ENCODE measurements around the gene PRRG4. TPM values are rescaled to one million over a fixed set of nuclear protein-coding genes. Genes with fewer than 3 reads are reported as not detected.

PRRG4 gene
- total RNA-seq (2022; extraction: Qiagen RNA extraction; ENCODE audit: low read depth), result 1.5 to 2.4 TPM (median 2.0 TPM) in 5 replicates

DNA sequence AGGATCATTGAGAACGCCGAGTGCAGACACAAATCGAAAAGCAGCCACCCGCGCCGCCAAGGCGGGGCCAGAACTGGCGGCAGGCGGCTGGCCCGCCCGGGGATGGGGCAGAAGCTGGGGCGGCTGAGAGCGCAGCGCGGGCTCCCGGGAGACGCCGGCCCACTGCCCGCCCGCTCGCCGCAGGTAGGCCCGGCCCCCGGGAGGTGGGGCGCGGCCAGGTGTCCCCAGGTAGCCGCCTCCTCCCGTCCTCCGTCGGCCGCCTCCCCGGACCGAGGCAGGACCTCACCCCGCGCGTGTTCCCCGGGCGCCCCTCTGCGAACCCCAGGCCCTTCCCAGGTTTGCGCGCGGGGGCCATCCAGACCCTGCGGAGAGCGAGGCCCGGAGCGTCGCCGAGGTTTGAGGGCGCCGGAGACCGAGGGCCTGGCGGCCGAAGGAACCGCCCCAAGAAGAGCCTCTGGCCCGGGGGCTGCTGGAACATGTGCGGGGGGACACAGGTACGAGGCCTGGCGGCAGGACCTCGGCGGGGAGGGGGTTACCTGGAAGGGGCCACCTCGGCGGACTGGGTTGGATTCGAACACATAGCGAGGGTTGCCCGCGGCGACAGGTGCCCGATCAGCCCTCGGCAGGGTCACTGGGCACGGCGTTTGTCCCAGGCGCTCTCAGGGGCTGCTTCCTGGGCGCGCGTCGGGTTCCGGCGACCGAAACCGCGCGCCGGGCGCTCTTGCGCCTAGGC lies at the start of gene PRRG4:
Gene PRRG4, plus strand, starts transcription at position 248 of the 733 bp plus-strand sequence. CDS start 603 bp downstream, outside the sequence.

DNA sequence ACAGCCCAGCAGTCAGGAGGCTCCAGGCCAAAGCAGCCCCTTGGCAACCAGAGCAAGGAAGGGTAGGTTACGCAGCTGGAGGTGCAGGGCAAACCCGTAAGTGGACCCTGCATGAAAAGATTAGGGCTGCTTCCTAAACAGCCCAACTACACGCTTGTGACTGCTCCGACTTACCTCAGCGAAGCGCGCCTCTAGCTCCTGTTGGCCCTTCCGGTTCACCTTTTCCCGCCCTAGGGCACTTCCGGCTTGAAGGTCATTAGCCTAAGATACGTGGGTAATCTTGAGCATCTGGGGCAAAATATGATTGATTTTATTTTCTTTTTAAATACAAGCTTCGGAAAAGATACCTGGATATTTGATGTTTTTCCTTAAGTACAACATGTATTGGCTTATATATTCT lies 35.3 kb upstream of the PRRG4 start, which contains the start of gene CCDC73:
Gene CCDC73, minus strand, starts transcription at position 224 of the 400 bp plus-strand sequence. CDS start 34,419 bp downstream, outside the sequence.

DNA sequence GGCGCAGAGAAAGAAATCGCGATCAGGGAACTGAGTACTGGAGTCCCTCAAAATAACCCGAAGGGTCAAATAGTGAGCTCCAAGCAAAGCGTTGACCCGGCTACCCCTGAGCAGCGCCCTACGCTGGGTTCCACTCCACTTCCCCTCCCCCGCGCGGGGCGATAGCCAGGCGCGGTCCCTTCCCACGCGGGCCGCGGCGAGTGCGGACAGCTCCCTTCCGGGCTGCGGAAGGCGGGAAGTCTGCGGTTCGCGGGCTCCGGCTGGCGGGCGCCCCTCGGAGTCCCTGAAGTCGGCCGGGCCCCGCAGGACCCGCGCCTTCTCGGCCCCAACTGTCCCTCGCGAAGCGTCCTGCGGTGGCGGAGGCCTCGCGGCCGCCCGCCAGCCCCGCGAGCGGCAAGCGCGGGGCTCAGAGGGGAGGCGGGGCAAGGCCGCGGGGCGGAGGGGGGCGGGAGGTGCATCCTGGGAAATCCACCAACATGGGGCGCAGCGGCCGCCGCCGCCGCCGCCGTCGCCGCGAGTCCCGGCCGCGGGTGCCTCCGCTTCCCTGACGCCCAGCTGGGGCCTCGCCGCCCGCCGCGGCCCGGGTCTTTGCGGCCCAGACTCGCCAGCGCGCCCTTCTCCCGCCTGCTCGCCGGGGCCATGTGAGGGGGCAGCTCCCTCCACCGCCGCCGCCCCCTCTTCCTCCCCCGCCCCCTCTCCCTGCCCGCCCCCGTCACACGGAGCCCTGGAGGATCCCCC lies 62.8 kb downstream of the PRRG4 start, which contains the start of gene QSER1:
Gene QSER1, plus strand, starts transcription at position 457 of the 738 bp plus-strand sequence. CDS start 315 bp downstream, outside the sequence.

Other genes starting within 250 kb of the PRRG4 start
- gene EIF3M, start 246.1 kb upstream of the PRRG4 start, total RNA-seq (2022; extraction: Qiagen RNA extraction; ENCODE audit: low read depth), result 407 to 453 TPM (median 414 TPM) in 5 replicates
- gene CCDC73, start 35.3 kb upstream of the PRRG4 start, total RNA-seq (2022; extraction: Qiagen RNA extraction; ENCODE audit: low read depth), result 0.03 TPM in 1 of 5 replicates, not detected in the others
- gene QSER1, start 62.9 kb downstream of the PRRG4 start, total RNA-seq (2022; extraction: Qiagen RNA extraction; ENCODE audit: low read depth), result 10.4 to 19.6 TPM (median 16.3 TPM) in 5 replicates
- 6.5 to 7.9 TPM (median 7.7 TPM) in 5 replicates for gene DEPDC7, start 186.0 kb downstream of the PRRG4 start, total RNA-seq (2022; extraction: Qiagen RNA extraction; ENCODE audit: low read depth)
- 17.5 to 23.5 TPM (median 21.0 TPM) in 5 replicates for gene TCP11L1, start 209.6 kb downstream of the PRRG4 start, total RNA-seq (2022; extraction: Qiagen RNA extraction; ENCODE audit: low read depth)

Measured in A549 treated with GW870086 at 1 μM for 4 hours (cell line).